ENCODE data around the gene ADK. TPM values are rescaled to one million over a fixed set of nuclear protein-coding genes. Genes with fewer than 3 reads are reported as not detected.
A peak's percentile ranks its signal among the peaks of the same experiment; 100 is the strongest.

Gene ADK
- total RNA-seq, 2 experiments from 2014 or later: 26.4 to 31.1 TPM

- Histone ChIP-seq H3K9me2 (ENCODE audit: insufficient read depth, low read length) (no peaks in the 10 kb centered on the region), H2AFZ (ENCODE audit: low read length) (no peak overlapping the region), H3K27ac (ENCODE audit: low read depth, low read length, poor library complexity, severe bottlenecking) (no peak overlapping the region), H4K20me1 (ENCODE audit: insufficient read depth, low read length) (no peaks in the 10 kb centered on the region), H3K9me3 (ENCODE audit: low read length) (no peaks in the 10 kb centered on the region), H3K4me3 (ENCODE audit: low read depth, low read length, poor library complexity, severe bottlenecking) (no peak overlapping the region), H3K4me1 (ENCODE audit: insufficient read depth, low read length, poor library complexity, severe bottlenecking) (peaks cover 14% of the 10 kb centered on the region), H3K36me3 (ENCODE audit: insufficient read depth, low read length) (no peaks in the 10 kb centered on the region), H3K4me2 (ENCODE audit: low read length) (peak overlapping the region; percentile 10), H3K79me2 (ENCODE audit: insufficient read depth, low read depth, low read length) (no peaks in the 10 kb centered on the region)
- intact Hi-C loops (cut with micrococcal nuclease; ENCODE audit: unreplicated experiment): no loop called here
- no peak for DNase-seq (ENCODE audit: low spot score)
- BruUV-seq (replicated peaks): no TSS peak
- POLR2A ChIA-PET: interaction anchor here (0.5 to 1.8 kb wide), 7 partner anchors 10 to 441 kb away, joined by 3 to 7 read pairs (median 3); no protein-coding TSS in a partner anchor
- CTCF ChIA-PET (ENCODE audit: unreplicated experiment): interaction anchor here (0.5 kb wide), 1 partner anchor 142 kb away, joined by 14 read pairs; no protein-coding TSS in a partner anchor
- TF ChIP-seq EZH2phosphoT487 (IDR thresholded peaks at IDR 0.05; ENCODE audit: borderline replicate concordance, low read depth, low read length): no peak
- no peak for TF ChIP-seq CTCF (conservative IDR thresholded peaks at IDR 0.05; ENCODE audit: low read length)
Measured at GRCh38 chr10:74683621-74684364, 532.8 kb downstream of the ADK start.

- Histone ChIP-seq H3K9me2 (ENCODE audit: insufficient read depth, low read length) (no peaks in the 10 kb centered on the region), H4K20me1 (ENCODE audit: insufficient read depth, low read length) (no peaks in the 10 kb centered on the region), H3K9me3 (ENCODE audit: low read length) (no peaks in the 10 kb centered on the region), H3K27ac (ENCODE audit: low read depth, low read length, poor library complexity, severe bottlenecking) (no peak overlapping the region), H2AFZ (ENCODE audit: low read length) (no peak overlapping the region), H3K36me3 (ENCODE audit: insufficient read depth, low read length) (no peaks in the 10 kb centered on the region), H3K79me2 (ENCODE audit: insufficient read depth, low read depth, low read length) (no peaks in the 10 kb centered on the region), H3K4me3 (ENCODE audit: low read depth, low read length, poor library complexity, severe bottlenecking) (no peak overlapping the region), H3K4me1 (ENCODE audit: insufficient read depth, low read length, poor library complexity, severe bottlenecking) (peaks cover 14% of the 10 kb centered on the region), H3K4me2 (ENCODE audit: low read length) (no peak overlapping the region)
- ChIA-PET CTCF (ENCODE audit: unreplicated experiment) (no interaction called here), POLR2A (interaction anchor here (0.9 to 1.1 kb wide), 3 partner anchors 11 to 433 kb away, joined by 3 read pairs; no protein-coding TSS in a partner anchor)
- no peak for DNase-seq (ENCODE audit: low spot score)
- TF ChIP-seq EZH2phosphoT487 (IDR thresholded peaks at IDR 0.05; ENCODE audit: borderline replicate concordance, low read depth, low read length): no peak
- no peak for TF ChIP-seq CTCF (conservative IDR thresholded peaks at IDR 0.05; ENCODE audit: low read length)
- no TSS peak for BruUV-seq (replicated peaks)
- intact Hi-C loops (cut with micrococcal nuclease; ENCODE audit: unreplicated experiment): no loop called here
Measured at GRCh38 chr10:74684462-74684861, 533.4 kb downstream of the ADK start.

- TF ChIP-seq CTCF (conservative IDR thresholded peaks at IDR 0.05; ENCODE audit: low read length) (no peak), EZH2phosphoT487 (IDR thresholded peaks at IDR 0.05; ENCODE audit: borderline replicate concordance, low read depth, low read length) (no peak)
- POLR2A ChIA-PET: interaction anchor here (0.5 kb wide), 1 partner anchor 389 kb away, joined by 3 read pairs; no protein-coding TSS in a partner anchor
- no peaks in the 10 kb centered on the region for H3K9me2 ChIP-seq (ENCODE audit: insufficient read depth, low read length)
- H2AFZ ChIP-seq (ENCODE audit: low read length): no peak overlapping the region
- H3K4me3 ChIP-seq (ENCODE audit: low read depth, low read length, poor library complexity, severe bottlenecking): no peak overlapping the region
- H3K4me1 ChIP-seq (ENCODE audit: insufficient read depth, low read length, poor library complexity, severe bottlenecking): peaks cover 14% of the 10 kb centered on the region
- no peaks in the 10 kb centered on the region for H3K36me3 ChIP-seq (ENCODE audit: insufficient read depth, low read length)
- no peak for DNase-seq (ENCODE audit: low spot score)
- no TSS peak for BruUV-seq (replicated peaks)
- H4K20me1 ChIP-seq (ENCODE audit: insufficient read depth, low read length): no peaks in the 10 kb centered on the region
- intact Hi-C loops (cut with micrococcal nuclease; ENCODE audit: unreplicated experiment): no loop called here
- CTCF ChIA-PET (ENCODE audit: unreplicated experiment): no interaction called here
- no peaks in the 10 kb centered on the region for H3K9me3 ChIP-seq (ENCODE audit: low read length)
- H3K27ac ChIP-seq (ENCODE audit: low read depth, low read length, poor library complexity, severe bottlenecking): no peak overlapping the region
- H3K79me2 ChIP-seq (ENCODE audit: insufficient read depth, low read depth, low read length): no peaks in the 10 kb centered on the region
- H3K4me2 ChIP-seq (ENCODE audit: low read length): no peak overlapping the region
Measured at GRCh38 chr10:74685564-74685963, 534.5 kb downstream of the ADK start.

Data from OCI-LY7 (cell line).